GM12878 (cell line): ENCODE data around the gene OPRD1. TPM values are rescaled to one million over a fixed set of nuclear protein-coding genes. Genes with fewer than 3 reads are reported as not detected.

Experiments
- ATAC-seq: fragments of 200-7000 bp; cut with Tn5 transposase; 3 replicates; pipeline ENCODE4 v1.9.1; 2020; ENCODE audit warnings: mild to moderate bottlenecking, moderate library complexity
- BruUV-seq: library from RNA; stranded (reverse); fragments of 400-500 nt; replicated peaks from 2 replicates; lab custom pipeline; 2021; lab: Mats Ljungman, UMichigan
- CTCF ChIA-PET: fragments of 300-600 bp; sonication (Branson Sonifier 250); formaldehyde crosslinking; extraction: SDS; loops from one replicate; lab custom pipeline; 2021; ENCODE audit warnings: inconsistent platforms; lab: Yijun Ruan, JAX
- POLR2A ChIA-PET: fragments of 350-600 bp; formaldehyde crosslinking; extraction: SDS; loops from one replicate; lab custom pipeline; 2021; ENCODE audit warnings: inconsistent platforms; lab: Charles Lee
- RAD21 ChIA-PET: fragments of 300-600 bp; sonication (Branson Sonifier 250); formaldehyde crosslinking; loops from one replicate; lab custom pipeline; 2023; ENCODE audit warnings: antibody characterized with exemption; ENCODE audit not compliant: unreplicated experiment; lab: Charles Lee
- SMC1A ChIA-PET: fragments of 300-600 bp; sonication (Branson Sonifier 250); formaldehyde crosslinking; loops from one replicate; lab custom pipeline; 2023; ENCODE audit not compliant: unreplicated experiment, uncharacterized antibody; lab: Charles Lee
- DNase-seq: peaks from one replicate; pipeline ENCODE4 v3.0.0-alpha.2; 2011; ENCODE audit warnings: low read depth, low spot score
- FAIRE-seq: peaks from 3 replicates; lab custom pipeline; 2011; peaks lifted over from hg19 to GRCh38; lab: Jason Lieb, UNC
- H2AFZ ChIP-seq: 2 replicates; pipeline ENCODE4 v1.6.0; 2011; ENCODE audit warnings: low read depth, low read length, control low read depth; ENCODE audit not compliant: control insufficient read depth
- H3K27ac ChIP-seq: 2 replicates; pipeline ENCODE4 v1.5.1; 2011; ENCODE audit warnings: control low read depth; ENCODE audit not compliant: control insufficient read depth, insufficient read depth
- H3K27me3 ChIP-seq, 2 experiments: replicated peaks in 1 of 2; 2 replicates each; pipeline versions ENCODE4 v1.6.0 to v1.6.1; 2011; ENCODE audit warnings: low read length in 1 of 2; ENCODE audit not compliant: control insufficient read depth in 2 of 2, insufficient read depth in 2 of 2
- H3K36me3 ChIP-seq, 2 experiments: 2 replicates each; pipeline ENCODE4 v1.5.1; 2011; ENCODE audit warnings: low read length in 1 of 2; ENCODE audit not compliant: control insufficient read depth in 2 of 2, insufficient read depth in 2 of 2
- H3K4me1 ChIP-seq: 2 replicates; pipeline ENCODE4 v1.6.1; 2011; ENCODE audit warnings: mild to moderate bottlenecking, low read length, moderate library complexity, mixed read lengths; ENCODE audit not compliant: control insufficient read depth, insufficient read depth
- H3K4me2 ChIP-seq: 2 replicates; pipeline ENCODE4 v1.6.0; 2011; ENCODE audit warnings: control low read depth; ENCODE audit not compliant: control insufficient read depth, insufficient read depth
- H3K4me3 ChIP-seq: fragments of 200-600 bp; sonication (generic); 2 replicates; pipeline ENCODE4 v1.5.1; 2016
- H3K79me2 ChIP-seq: 2 replicates; pipeline ENCODE4 v1.6.0; 2011; ENCODE audit warnings: low read length; ENCODE audit not compliant: control insufficient read depth, insufficient read depth
- H3K9ac ChIP-seq: 2 replicates; pipeline ENCODE4 v1.8.0; 2011; ENCODE audit warnings: low read length, control low read depth, mixed read lengths; ENCODE audit not compliant: control insufficient read depth, insufficient read depth
- H3K9me3 ChIP-seq: replicated peaks from 3 replicates; pipeline ENCODE4 v1.5.1; 2011; ENCODE audit warnings: mild to moderate bottlenecking, low read length; ENCODE audit not compliant: control insufficient read depth, insufficient read depth
- H4K20me1 ChIP-seq: 2 replicates; pipeline ENCODE4 v1.6.0; 2011; ENCODE audit not compliant: control insufficient read depth, insufficient read depth
- CTCF ChIP-seq, 3 experiments: IDR thresholded peaks in 2 of 3; conservative IDR thresholded peaks in 1 of 3; 2 replicates each; pipeline ENCODE4 v1.5.1; 2011; ENCODE audit warnings: low read depth in 3 of 3, low read length in 3 of 3, mild to moderate bottlenecking in 3 of 3, control low read depth in 2 of 3, moderate library complexity in 2 of 3, inconsistent platforms in 1 of 3, mixed read lengths in 1 of 3; ENCODE audit not compliant: control insufficient read depth in 2 of 3, insufficient read depth in 1 of 3; ENCODE audit errors: extremely low read depth in 1 of 3
- TAF1 ChIP-seq: IDR thresholded peaks from 2 replicates; pipeline ENCODE4 v1.6.1; 2011; ENCODE audit warnings: mild to moderate bottlenecking, low read depth, low read length, borderline replicate concordance
- ZNF384 ChIP-seq: IDR thresholded peaks from 2 replicates; pipeline ENCODE4 v1.6.1; 2012; ENCODE audit warnings: low read depth, mild to moderate bottlenecking, low read length, improper control_type of control experiment, borderline replicate concordance
- WGBS: methylation state at CpG from one replicate; pipeline ENCODE4 v1.1.6; 2016; ENCODE audit warnings: low lambda C conversion rate; ENCODE audit not compliant: insufficient replicate concordance, insufficient coverage; ENCODE audit errors: missing lambda C conversion rate; 5-methylcytosine and 5-hydroxymethylcytosine counted together
- in situ Hi-C: fragments of 300-500 bp; cut with MboI; formaldehyde crosslinking; loops from 9 replicates; pipeline ENCODE4 v1.14.3; 2018; ENCODE audit warnings: mixed read lengths
- intact Hi-C: fragments of 100-400 bp; cut with micrococcal nuclease; formaldehyde crosslinking; loops from one replicate; pipeline ENCODE4 v1.14.2; 2022; ENCODE audit not compliant: unreplicated experiment
- polyA plus RNA-seq, 11 experiments: library from polyadenylated mRNA; depleted of rRNA in 4 of 11; unstranded in 6 of 11; stranded (reverse) in 5 of 11; fragments of >200 nt; fragmentation: Nextera tagmentation in 4 of 11; fragmentation: Illumina TruSeq in 1 of 11; extraction: Ambion mirVana in 4 of 11; extraction: Trizol in 1 of 11; gene quantifications; 1 replicate in 1 of 11; 2 replicates in 10 of 11; pipeline versions ENCODE4 v1.2.1 to v1.2.3, GENCODE V29; 2011 to 2016; ENCODE audit warnings: inconsistent platforms in 2 of 11, missing spikeins in 2 of 11, low read depth in 1 of 11
- total RNA-seq, 4 experiments: library from RNA; depleted of rRNA in 3 of 4; stranded (reverse); fragments of >200 nt in 3 of 4; fragmentation: Illumina TruSeq in 1 of 4; extraction: Trizol in 1 of 4; gene quantifications; 2 replicates each; pipeline versions ENCODE4 v1.2.1 to v1.2.3, GENCODE V29; 2013 to 2021

The OPRD1 gene
- total and polyA plus RNA-seq, 10 of the 15 experiments (the other 5 are each of a cell fraction or from before 2014, with no cell fraction given): 0.02 TPM; not detected in 8

- FAIRE-seq (no peak), ATAC-seq (no peak)
- H3K4me1 ChIP-seq: no peaks in the 10 kb centered on the region
- CTCF ChIA-PET: interaction anchor here (0.6 to 8.0 kb wide), 6 partner anchors 8 to 419 kb away, joined by 3 to 268 read pairs (median 11); no protein-coding TSS in a partner anchor
- TF ChIP-seq ZNF384: no peak
- no peak for TF ChIP-seq TAF1
- TF ChIP-seq CTCF (IDR thresholded peaks at IDR 0.05 in 2 of 3, conservative IDR thresholded peaks at IDR 0.05 in 1 of 3; ENCODE audit: control insufficient read depth in 2 of 3, extremely low read depth in 1 of 3, insufficient read depth in 1 of 3, low read depth in 3 of 3, low read length in 3 of 3): peak in 1 of 3 experiments; percentile 16; a peak in 1 of 6 replicates
- TF ChIP-seq, all 136 proteins: peak for 1
- H3K4me2 ChIP-seq: no peak overlapping the region
- no peaks in the 10 kb centered on the region for H3K27me3 ChIP-seq
- WGBS: 7% methylated on average over 2 of the region's 2 CpGs
- no peak overlapping the region for H2AFZ ChIP-seq
- H3K9ac ChIP-seq: no peak overlapping the region
- no peaks in the 10 kb centered on the region for H3K9me3 ChIP-seq
- DNase-seq: no peak
- no peak overlapping the region for H3K27ac ChIP-seq
- no peak overlapping the region for H3K4me3 ChIP-seq
- H3K36me3 ChIP-seq: no peaks in the 10 kb centered on the region
- no peaks in the 10 kb centered on the region for H4K20me1 ChIP-seq
- in situ Hi-C loops (loop anchor here (5.0 kb wide), 1 partner anchor 414 kb away; no protein-coding TSS in a partner anchor), intact Hi-C loops (loop anchor here (10.0 kb wide), 1 partner anchor 421 kb away; no protein-coding TSS in a partner anchor)
- no TSS peak for BruUV-seq
- H3K79me2 ChIP-seq: no peaks in the 10 kb centered on the region
- ChIA-PET SMC1A (interaction anchor here (1.1 to 7.3 kb wide), 4 partner anchors 8 to 250 kb away, joined by 3 to 107 read pairs (median 12); no protein-coding TSS in a partner anchor), RAD21 (interaction anchor here (0.8 to 5.1 kb wide), 3 partner anchors 78 to 419 kb away, joined by 3 to 118 read pairs (median 6); no protein-coding TSS in a partner anchor), POLR2A (interaction anchor here (0.6 to 0.7 kb wide), 3 partner anchors 139 to 420 kb away, joined by 3 read pairs; no protein-coding TSS in a partner anchor)
These were observed 28.6 kb upstream of the OPRD1 start for GRCh38 chr1:28783363-28783762.
